CD4-positive, alpha-beta T cell treated with Interleukin-4 for 4 hours (primary cell): ENCODE measurements around the gene SLC35G3.
"Not testable (repeated sequence)": the region's sequence is repeated elsewhere in the genome, so short reads cannot be mapped to it uniquely, and the experiment has no call there.

Source experiments
- DNase-seq: peaks from one replicate; pipeline ENCODE4 v3.0.0-alpha.2; 2020

Gene SLC35G3

GRCh38 chr17:35202582-35202981 lies 8.4 kb upstream of the SLC35G3 start:
- DNase-seq = not testable (repeated sequence)

- not testable (repeated sequence) for DNase-seq
Observed at GRCh38 chr17:35195062-35195461, 869 bp upstream of the SLC35G3 start.

- DNase-seq = no peak
Observed at GRCh38 chr17:35192708-35193107, 1.5 kb downstream of the SLC35G3 start.

DNA sequence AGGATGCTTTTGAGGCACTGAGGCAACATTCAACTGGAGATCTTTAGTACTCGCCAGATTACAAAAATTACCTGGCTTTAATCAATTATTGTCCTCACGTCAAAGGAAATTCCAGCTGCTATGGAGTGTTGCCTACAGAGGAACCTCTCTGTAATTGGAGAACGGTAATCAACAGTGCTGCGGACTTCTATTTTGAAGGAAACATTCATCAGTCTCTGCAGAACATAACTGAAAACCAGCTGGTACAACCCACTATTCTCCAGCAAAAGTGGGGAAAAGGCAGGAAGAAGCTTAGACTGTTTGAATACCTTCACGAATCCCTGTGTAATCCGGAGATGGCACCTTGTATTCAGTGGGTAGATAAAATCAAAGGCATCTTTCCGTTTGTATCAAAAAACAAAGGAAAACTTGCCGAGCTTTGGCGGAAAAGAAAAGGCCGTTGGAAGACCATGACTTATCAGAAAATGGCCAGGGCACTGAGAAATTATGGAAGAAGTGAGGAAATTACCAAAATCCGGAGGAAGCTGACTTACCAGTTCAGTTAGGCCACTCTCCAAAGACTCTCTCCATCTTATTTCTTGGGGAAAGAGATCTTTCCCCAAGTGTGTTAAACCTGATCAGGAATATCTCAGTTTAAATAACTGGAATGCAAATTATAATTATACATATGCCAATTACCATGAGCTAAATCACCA lies 3.0 kb downstream of the SLC35G3 start:
- DNase-seq = no peak

GRCh38 chr17:35189291-35189690 lies 4.9 kb downstream of the SLC35G3 start:
- no peak for DNase-seq

DNA sequence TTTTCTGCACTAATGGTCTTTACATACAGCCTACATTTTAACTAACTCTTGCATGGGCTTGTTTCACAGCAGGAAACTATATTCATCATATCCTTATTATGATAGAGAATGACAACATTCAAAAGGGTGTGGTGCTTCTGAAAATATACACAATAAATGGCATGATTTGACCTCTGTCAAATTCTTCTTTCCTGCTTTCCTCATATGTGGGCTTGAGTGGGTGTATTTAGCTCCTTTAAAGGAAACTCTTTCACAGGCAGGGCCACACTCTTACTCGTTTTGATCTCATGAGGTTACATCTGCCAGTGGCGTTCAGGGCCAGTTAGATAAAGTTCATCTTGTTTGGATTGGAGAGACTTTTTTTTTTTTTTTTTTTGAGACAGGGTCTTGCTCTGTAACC lies 6.1 kb downstream of the SLC35G3 start:
- peak; percentile 36 for DNase-seq

DNA sequence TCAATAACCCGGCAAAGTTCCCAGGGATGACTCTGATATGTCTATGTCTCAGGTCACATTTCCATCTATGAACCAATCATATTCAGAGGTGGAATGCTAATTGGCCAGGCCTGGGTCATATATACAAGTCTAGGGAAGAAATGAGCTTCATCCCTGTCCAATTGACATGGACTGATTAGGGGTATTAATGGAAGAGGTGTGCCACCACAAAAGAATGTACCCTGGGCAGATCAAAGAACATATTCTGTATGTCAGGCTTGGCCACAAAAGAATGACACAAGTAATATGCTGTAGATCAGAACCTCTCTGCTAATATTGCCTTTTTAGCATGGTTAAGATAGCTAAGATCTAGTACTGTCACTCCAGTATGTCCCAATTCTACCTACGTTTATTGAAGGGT lies 6.7 kb downstream of the SLC35G3 start:
- DNase-seq = no peak

- peak; percentile 14 for DNase-seq
Observed at GRCh38 chr17:35185849-35186248, 8.3 kb downstream of the SLC35G3 start.

DNA sequence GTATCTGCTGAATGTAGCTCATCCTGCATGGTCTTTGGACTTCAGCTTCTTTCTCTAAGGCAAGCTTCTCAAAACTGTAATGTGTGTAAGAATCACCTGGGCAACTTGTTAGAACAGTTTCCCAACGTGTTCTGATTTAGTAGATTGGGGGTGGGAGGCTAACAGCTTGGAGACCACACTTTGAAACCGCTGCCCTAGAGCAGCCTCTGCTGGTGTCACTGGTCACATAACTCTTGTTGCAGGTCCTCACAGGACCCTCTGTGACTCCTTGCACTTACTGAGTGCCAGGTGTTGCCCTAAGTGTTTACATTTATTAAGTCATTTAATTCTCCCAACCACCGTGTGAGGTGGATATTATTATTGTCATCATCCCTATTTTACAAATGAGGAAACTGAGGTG lies 9.9 kb downstream of the SLC35G3 start:
- DNase-seq = no peak

- no peak for DNase-seq
Observed at GRCh38 chr17:35183332-35183731, 10.9 kb downstream of the SLC35G3 start.

GRCh38 chr17:35179379-35179778 lies 14.8 kb downstream of the SLC35G3 start:
- not testable (repeated sequence) for DNase-seq

GRCh38 chr17:35176897-35177296 lies 17.3 kb downstream of the SLC35G3 start:
- no peak for DNase-seq

DNA sequence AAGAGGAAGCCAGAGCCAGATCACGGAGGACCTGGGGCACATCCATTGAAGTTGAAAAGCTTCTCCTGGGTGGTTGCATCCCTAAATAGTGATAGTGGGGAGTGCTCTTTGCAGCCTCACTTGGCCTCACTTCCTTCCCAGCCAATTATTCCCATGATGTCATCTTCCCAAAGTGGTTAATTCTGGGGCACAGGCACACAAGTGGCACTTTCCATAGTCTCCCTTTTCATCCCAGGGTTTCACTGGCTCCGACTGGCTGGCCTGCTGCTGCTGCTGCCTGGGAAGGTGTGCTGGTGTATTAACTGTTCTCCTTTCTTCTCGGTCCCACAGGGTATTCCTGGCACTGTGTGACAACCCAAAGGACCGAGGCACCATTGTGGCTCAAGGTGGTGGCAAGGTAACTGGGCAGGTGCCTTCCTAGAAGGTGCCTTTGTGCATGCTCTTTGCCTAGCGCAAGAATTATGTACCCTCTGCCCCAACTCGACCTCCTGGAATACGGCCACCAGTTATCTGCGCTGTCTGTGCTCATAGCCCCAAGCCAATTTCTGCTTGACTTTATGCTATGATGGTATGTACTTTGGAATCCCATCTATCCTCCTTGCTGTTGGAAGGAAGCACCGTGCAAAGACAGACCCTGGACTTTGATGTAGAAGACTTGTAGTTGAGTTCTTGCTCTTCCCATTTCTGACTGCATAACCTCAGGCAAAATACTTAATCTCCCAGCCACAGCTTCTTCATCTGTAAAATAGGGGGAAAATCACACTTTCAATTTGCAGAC lies 18.4 kb downstream of the SLC35G3 start:
- DNase-seq = no peak

- no peak for DNase-seq
Observed at GRCh38 chr17:35174835-35175334, 19.3 kb downstream of the SLC35G3 start.

DNA sequence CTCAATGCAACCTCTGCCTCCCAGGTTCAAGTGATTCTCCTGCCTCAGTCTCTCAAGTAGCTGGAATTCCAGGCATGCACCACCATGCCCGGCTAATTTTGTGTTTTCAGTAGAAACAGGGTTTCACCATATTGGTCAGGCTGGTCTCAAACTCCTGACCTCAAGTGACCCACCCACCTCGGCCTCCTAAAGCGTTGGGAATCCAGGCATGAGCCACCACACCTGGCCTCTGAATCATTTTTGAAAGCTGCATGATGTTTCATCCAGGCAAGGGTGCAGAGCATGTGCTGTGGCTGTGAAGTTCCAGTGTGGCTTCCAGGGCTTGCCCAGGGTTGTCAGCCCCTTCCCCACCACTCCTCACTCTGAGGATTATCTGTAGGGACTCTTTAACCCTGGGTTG lies 21.9 kb downstream of the SLC35G3 start:
- DNase-seq = not testable (repeated sequence)

DNA sequence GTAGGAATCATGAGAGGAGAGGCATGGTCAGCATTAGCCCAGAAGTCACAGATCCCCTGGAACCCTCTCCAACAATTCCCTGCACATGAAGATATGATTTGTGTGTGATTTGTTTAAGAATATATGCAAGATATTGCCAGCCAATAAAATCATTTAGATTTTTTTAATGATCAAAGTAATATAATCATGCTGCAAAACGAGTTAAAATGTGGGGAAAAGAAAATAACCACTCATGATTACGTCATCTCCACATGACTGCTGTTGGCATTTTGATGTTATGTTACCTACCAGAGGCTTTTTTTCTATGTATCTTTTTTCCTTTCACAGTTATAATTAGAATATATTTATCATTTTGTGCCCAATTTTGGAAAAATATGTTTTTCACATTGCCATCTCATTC lies 22.4 kb downstream of the SLC35G3 start:
- DNase-seq = peak; percentile 73

- DNase-seq = peak; percentile 74
Observed at GRCh38 chr17:35170968-35171771, 23.0 kb downstream of the SLC35G3 start.

- DNase-seq = no peak
Observed at GRCh38 chr17:35169835-35170363, 24.3 kb downstream of the SLC35G3 start.

DNA sequence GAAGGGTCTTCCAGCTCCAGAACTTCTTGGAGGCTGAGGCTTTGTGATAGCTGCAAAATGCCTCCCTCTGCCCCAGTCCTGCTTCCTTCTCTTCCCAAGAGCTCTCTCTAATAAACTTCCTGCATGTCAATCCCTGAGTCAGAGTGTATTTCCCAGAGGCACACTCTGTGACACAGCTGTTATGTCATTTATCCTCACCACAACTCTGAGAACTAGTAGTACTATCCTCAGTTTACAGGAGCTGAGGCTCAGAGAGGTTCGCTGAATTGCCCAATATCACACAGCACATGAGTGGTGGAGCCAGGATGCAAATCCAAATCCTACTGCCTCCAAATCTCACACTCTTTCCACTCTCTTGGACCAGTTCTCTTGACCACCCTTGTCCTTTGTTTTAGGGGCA lies 26.5 kb downstream of the SLC35G3 start:
- no peak for DNase-seq

- no peak for DNase-seq
Observed at GRCh38 chr17:35167046-35167445, 27.1 kb downstream of the SLC35G3 start.

DNA sequence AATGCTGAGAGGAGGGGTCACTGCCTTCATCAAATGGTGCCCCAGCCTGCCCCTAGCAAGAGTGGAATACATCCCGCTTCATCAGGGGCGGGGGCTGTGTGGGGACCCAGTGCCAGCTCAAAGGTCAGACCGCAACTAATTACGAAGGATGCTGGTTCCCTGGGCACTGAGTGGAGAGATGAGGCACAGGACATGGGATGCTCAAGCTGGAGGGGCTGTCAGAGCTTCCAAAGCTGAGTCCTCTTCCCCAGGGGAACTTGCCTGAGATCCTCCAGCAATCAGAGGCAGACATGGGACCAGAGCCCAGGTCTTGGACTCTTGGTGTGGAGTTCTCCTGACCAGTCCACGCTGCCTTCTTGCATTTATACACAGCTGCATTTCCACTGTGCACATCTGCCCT lies 27.7 kb downstream of the SLC35G3 start:
- DNase-seq = no peak

GRCh38 chr17:35164716-35165115 lies 29.5 kb downstream of the SLC35G3 start:
- no peak for DNase-seq

GRCh38 chr17:35163886-35164285 lies 30.3 kb downstream of the SLC35G3 start:
- DNase-seq = no peak
